Hepatocyte (in vitro differentiated cells): Measurements from ENCODE around the gene ERGIC2. TPM values are rescaled to one million over a fixed set of nuclear protein-coding genes. Genes with fewer than 3 reads are reported as not detected.
"Not testable (repeated sequence)": the region's sequence is repeated elsewhere in the genome, so short reads cannot be mapped to it uniquely, and the experiment has no call there.

Experiments used
- DNase-seq: peaks from one replicate; pipeline ENCODE4 v3.0.0-alpha.2; 2016; ENCODE audit warnings: low spot score
- H2AFZ ChIP-seq: fragments of 200-600 bp; sonication (generic); 2 replicates; pipeline ENCODE4 v1.6.0; 2016; ENCODE audit warnings: antibody characterized with exemption, mild to moderate bottlenecking
- H3K27ac ChIP-seq: fragments of 200-600 bp; sonication (generic); 2 replicates; pipeline ENCODE4 v1.5.1; 2016; ENCODE audit warnings: mild to moderate bottlenecking
- H3K27me3 ChIP-seq: fragments of 200-600 bp; sonication (generic); 2 replicates; pipeline ENCODE4 v1.6.1; 2016
- H3K36me3 ChIP-seq: fragments of 200-600 bp; sonication (generic); replicated peaks from 2 replicates; pipeline ENCODE4 v1.5.1; 2016; ENCODE audit warnings: low read depth; ENCODE audit not compliant: insufficient read depth
- H3K4me1 ChIP-seq: fragments of 200-600 bp; sonication (generic); 2 replicates; pipeline ENCODE4 v1.5.1; 2016; ENCODE audit warnings: mild to moderate bottlenecking, moderate library complexity; ENCODE audit not compliant: insufficient read depth
- H3K4me2 ChIP-seq: fragments of 200-600 bp; sonication (generic); 2 replicates; pipeline ENCODE4 v1.6.0; 2016
- H3K4me3 ChIP-seq: fragments of 200-600 bp; sonication (generic); 2 replicates; pipeline ENCODE4 v1.5.1; 2016; ENCODE audit warnings: mild to moderate bottlenecking
- H3K79me2 ChIP-seq: fragments of 200-600 bp; sonication (generic); 2 replicates; pipeline ENCODE4 v1.6.0; 2017; ENCODE audit warnings: mild to moderate bottlenecking
- H3K9me2 ChIP-seq: fragments of 200-600 bp; sonication (generic); replicated peaks from 2 replicates; pipeline ENCODE4 v1.6.0; 2017; ENCODE audit warnings: mild to moderate bottlenecking; ENCODE audit not compliant: insufficient read depth
- H3K9me3 ChIP-seq: fragments of 200-600 bp; sonication (generic); 2 replicates; pipeline ENCODE4 v1.5.1; 2016; ENCODE audit warnings: low read depth, mild to moderate bottlenecking
- H4K20me1 ChIP-seq: fragments of 200-600 bp; sonication (generic); 2 replicates; pipeline ENCODE4 v1.6.0; 2016; ENCODE audit warnings: mild to moderate bottlenecking; ENCODE audit not compliant: insufficient read depth, poor library complexity, severe bottlenecking
- CTCF ChIP-seq: fragments of 200-600 bp; sonication (generic); IDR thresholded peaks from 2 replicates; pipeline ENCODE4 v1.5.1; 2016; ENCODE audit warnings: antibody characterized with exemption, mild to moderate bottlenecking; ENCODE audit not compliant: poor library complexity
- EZH2 ChIP-seq: fragments of 200-600 bp; sonication (generic); IDR thresholded peaks from 2 replicates; pipeline ENCODE4 v1.6.1; 2016; ENCODE audit warnings: antibody characterized with exemption, mild to moderate bottlenecking, borderline replicate concordance
- EZH2phosphoT487 ChIP-seq: fragments of 200-600 bp; sonication (generic); IDR thresholded peaks from one replicate; pipeline ENCODE4 v1.6.1; 2018; ENCODE audit warnings: antibody characterized with exemption, mild to moderate bottlenecking, low read depth, moderate library complexity; ENCODE audit not compliant: unreplicated experiment, severe bottlenecking
- WGBS: methylation state at CpG from one replicate; pipeline ENCODE4 v1.1.6; 2016; ENCODE audit warnings: low lambda C conversion rate; ENCODE audit errors: missing lambda C conversion rate; 5-methylcytosine and 5-hydroxymethylcytosine counted together
- polyA plus RNA-seq: library from polyadenylated mRNA; unstranded; fragments of >200 nt; fragmentation: Nextera tagmentation; extraction: Ambion mirVana; gene quantifications from 2 replicates; pipeline ENCODE4 v1.2.1, GENCODE V29; 2016
- total RNA-seq: library from RNA; depleted of rRNA; stranded (reverse); fragments of >200 nt; gene quantifications from 2 replicates; pipeline ENCODE4 v1.2.3, GENCODE V29; 2014

ERGIC2 gene
- total and polyA plus RNA-seq, 2 experiments from 2014 or later, result 68.7 to 122 TPM

- Histone ChIP-seq H3K36me3 (no peaks in the 10 kb centered on the region), H3K9me2 (no peaks in the 10 kb centered on the region), H3K27me3 (no peaks in the 10 kb centered on the region), H3K79me2 (no peaks in the 10 kb centered on the region), H3K4me3 (no peak overlapping the region), H4K20me1 (no peaks in the 10 kb centered on the region), H3K4me2 (no peak overlapping the region), H3K4me1 (no peaks in the 10 kb centered on the region), H3K9me3 (no peaks in the 10 kb centered on the region), H2AFZ (no peak overlapping the region), H3K27ac (no peak overlapping the region)
- TF ChIP-seq EZH2phosphoT487, result no peak
- TF ChIP-seq EZH2, result no peak
- no peak for TF ChIP-seq CTCF
- 82% methylated on average over 1 of the region's 1 CpG for WGBS
- DNase-seq, result no peak
These were observed 14.4 kb upstream of the ERGIC2 start for GRCh38 chr12:29395356-29395755.

- H3K9me3 ChIP-seq, H3K4me2 ChIP-seq, H3K9me2 ChIP-seq, H3K27me3 ChIP-seq, DNase-seq, H3K36me3 ChIP-seq, H3K27ac ChIP-seq, H2AFZ ChIP-seq, H3K4me3 ChIP-seq, H4K20me1 ChIP-seq, H3K4me1 ChIP-seq, H3K79me2 ChIP-seq: not testable (repeated sequence)
- 24% methylated on average over 3 of the region's 3 CpGs for WGBS
These were observed 9.4 kb upstream of the ERGIC2 start for GRCh38 chr12:29390419-29390818.

GRCh38 chr12:29389295-29389919 is 8.4 kb upstream of the ERGIC2 start:
- H3K9me2 ChIP-seq, result no peaks in the 10 kb centered on the region
- no peaks in the 10 kb centered on the region for H3K79me2 ChIP-seq
- no peak for DNase-seq
- WGBS, result 97% methylated on average over 65 of the region's 65 CpGs
- TF ChIP-seq EZH2phosphoT487 (no peak), CTCF (no peak), EZH2 (no peak)
- H3K36me3 ChIP-seq, result no peaks in the 10 kb centered on the region
- no peaks in the 10 kb centered on the region for H3K9me3 ChIP-seq
- no peak overlapping the region for H3K4me2 ChIP-seq
- no peaks in the 10 kb centered on the region for H3K4me1 ChIP-seq
- no peak overlapping the region for H3K27ac ChIP-seq
- H3K4me3 ChIP-seq, result no peak overlapping the region
- H2AFZ ChIP-seq, result no peak overlapping the region
- no peaks in the 10 kb centered on the region for H4K20me1 ChIP-seq
- no peaks in the 10 kb centered on the region for H3K27me3 ChIP-seq

- whole genome bisulfite sequencing, result 95% methylated on average over 20 of the region's 36 CpGs
- DNase-seq, result not testable (repeated sequence)
These were observed 5.2 kb upstream of the ERGIC2 start for GRCh38 chr12:29386084-29386680.

GRCh38 chr12:29385194-29385593 is 4.2 kb upstream of the ERGIC2 start:
- not testable (repeated sequence) for H2AFZ ChIP-seq, H4K20me1 ChIP-seq, H3K27me3 ChIP-seq, H3K36me3 ChIP-seq, DNase-seq, H3K4me2 ChIP-seq, H3K4me3 ChIP-seq, H3K79me2 ChIP-seq, H3K9me2 ChIP-seq, H3K4me1 ChIP-seq, H3K27ac ChIP-seq, H3K9me3 ChIP-seq
- 93% methylated on average over 17 of the region's 17 CpGs for WGBS

More at GRCh38 chr12:29386084-29386680, 5.2 kb upstream of the ERGIC2 start:
- H3K4me2 ChIP-seq, H3K27ac ChIP-seq, H3K4me3 ChIP-seq, H3K36me3 ChIP-seq, H3K4me1 ChIP-seq, H3K9me2 ChIP-seq, H3K27me3 ChIP-seq, H3K79me2 ChIP-seq, H2AFZ ChIP-seq, H4K20me1 ChIP-seq, H3K9me3 ChIP-seq: not testable (repeated sequence)
